Posterior vena cava (tissue), 2 donors: ENCODE results near the gene C14orf180. TPM values are rescaled to one million over a fixed set of nuclear protein-coding genes. Genes with fewer than 3 reads are reported as not detected.
"Not testable (repeated sequence)": the region's sequence is repeated elsewhere in the genome, so short reads cannot be mapped to it uniquely, and the experiment has no call there.

ENCODE experiments used
- DNase-seq: peaks from one replicate; pipeline ENCODE4 v3.0.0-alpha.2; 2020; ENCODE audit warnings: low spot score
- intact Hi-C, 2 donors: fragments of 100-400 bp; cut with DNase I; formaldehyde crosslinking; loops; one replicate each; pipeline versions ENCODE4 v1.14.1 to v1.14.2; 2022 to 2023
- total RNA-seq, 2 donors: library from RNA; stranded (reverse); fragmentation: NEBNext Ultra II Directional; extraction: Animal tissue kit (Norgen Biotek cat#: 25700); gene quantifications; one replicate each; pipeline ENCODE4 v1.2.1, GENCODE V29; 2021
- donor health status: DM: yes; HTN: yes; CAD: no.
- donor health status: DM: yes; HTN: yes; CAD: no.

Gene C14orf180
- total RNA-seq, 2 donors from 2014 or later, result 1.4 to 5.9 TPM

DNA sequence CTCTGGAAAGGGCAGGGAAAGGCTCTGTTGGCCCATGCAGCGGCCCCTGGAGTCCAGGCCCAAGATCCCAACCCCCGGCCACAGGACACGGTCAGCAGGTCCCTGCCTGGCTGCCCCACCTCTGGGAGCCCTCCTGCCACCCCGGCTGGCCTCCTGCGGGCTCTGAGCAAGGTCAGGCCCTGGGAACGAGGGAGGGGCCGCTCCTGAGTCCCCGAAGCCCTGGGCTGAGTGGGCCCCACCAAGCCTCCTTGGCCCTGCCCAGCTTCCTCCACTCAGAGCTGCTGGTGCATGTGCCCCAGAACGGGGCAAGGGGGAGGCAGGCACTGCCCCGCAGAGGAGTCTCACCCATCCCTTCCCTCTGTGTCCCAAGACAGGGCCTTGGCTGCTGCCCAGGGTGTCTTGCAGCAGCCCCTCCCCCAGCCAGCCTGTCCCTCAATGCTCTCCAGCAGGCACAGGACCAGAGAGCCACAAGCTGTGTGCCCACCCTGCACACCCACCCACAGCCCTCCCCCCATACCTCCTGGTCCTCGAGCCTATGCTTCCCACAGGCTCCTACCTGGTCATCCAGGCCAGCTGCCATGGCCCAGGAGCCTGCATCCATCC, 7.4 kb upstream of the C14orf180 start:
- intact Hi-C loops, result no loop called here

DNA sequence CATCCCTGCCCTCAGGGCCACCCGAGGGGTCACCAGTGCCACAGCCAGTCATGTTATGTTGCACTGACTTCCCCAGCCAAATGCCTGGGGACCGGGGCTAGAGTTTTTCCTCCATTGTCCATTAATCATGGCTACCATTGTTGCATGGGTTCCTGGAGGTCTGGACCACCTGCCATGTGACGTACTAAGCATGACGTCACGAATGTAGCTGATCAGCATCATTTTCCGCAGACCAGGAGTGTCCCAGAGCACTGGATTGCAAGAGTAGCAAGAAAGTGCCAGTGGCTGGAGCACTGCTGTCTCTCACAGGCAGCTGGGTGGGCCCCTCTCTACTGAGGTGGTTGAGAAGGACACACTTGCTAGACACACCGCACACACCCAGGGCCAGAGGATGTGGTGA, 6.9 kb upstream of the C14orf180 start:
- no peak for DNase-seq
- intact Hi-C loops, result no loop called here

More for the DNA sequence above, 7.4 kb upstream of the C14orf180 start:
- no peak for DNase-seq

DNA sequence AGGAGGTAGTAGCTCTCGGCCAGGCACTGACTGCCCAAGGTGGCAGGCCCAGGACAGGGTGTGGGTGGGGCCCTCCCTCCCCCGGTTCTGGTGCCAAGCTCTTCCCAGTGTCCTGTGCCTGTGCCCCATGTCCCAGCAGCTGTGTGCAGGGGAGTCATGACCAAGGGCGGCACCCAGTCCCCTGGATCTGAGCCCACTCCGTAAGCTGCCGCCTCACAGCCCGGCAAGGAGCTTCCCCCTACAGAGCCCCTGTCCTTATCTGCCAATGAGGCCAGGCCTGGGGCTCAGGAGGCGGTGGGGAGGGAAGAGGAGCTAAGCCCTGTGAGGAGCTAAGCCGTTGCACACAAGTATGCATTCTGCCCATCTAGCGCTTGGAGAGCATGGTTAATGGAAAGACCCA, 5.6 kb upstream of the C14orf180 start:
- intact Hi-C loops, result no loop called here

DNA sequence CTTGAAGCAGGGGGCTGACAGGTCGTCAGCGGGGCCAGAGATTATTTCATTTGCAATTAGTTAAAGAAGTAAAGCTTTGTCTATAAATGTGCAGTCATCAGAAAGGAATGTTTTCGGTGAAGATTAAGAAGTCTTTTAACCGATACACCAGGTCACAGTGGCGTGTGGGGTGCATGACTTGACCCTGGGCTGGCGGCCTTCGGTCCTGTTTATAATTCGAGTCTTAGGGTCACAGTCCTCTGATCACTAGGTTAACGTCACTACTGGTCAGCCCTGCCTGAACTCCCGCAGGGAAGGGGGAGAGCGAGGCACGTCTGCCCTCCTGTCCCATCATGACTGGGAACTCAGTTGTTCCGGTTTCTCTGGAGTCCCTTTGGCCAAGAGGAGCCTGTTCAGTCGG, 5.0 kb upstream of the C14orf180 start:
- DNase-seq, result no peak
- intact Hi-C loops, result no loop called here

More for the DNA sequence above, 5.6 kb upstream of the C14orf180 start:
- no peak for DNase-seq

DNA sequence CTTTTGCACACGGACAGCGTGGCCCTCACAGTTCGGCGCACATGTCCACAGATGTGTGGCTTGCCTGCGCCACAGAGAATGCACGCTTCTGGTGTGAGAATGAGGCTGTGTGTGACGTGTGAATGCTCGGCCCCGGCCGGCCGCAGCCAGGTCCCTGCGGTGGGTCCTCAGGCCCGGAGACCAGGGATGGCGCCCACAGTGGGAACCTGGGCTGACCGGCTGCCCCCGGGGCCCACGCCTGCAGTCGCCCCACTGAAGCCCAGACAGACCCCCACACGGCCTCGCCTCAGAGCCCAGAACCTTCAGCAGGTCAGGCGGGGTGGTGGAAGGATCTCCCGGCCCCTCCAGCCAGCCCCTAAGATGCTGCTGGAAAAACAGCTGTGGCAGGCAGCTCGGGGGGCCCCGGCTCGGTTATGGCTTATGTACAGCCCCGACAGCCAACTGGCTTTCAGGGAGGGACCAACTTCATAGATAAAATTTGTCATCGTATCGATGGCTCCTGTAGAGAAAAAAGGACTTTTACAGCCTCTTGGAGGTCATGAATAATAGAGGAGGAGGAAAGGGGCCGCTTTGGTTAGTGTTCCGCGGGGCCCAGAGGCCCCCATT, 4.5 kb upstream of the C14orf180 start:
- intact Hi-C loops, result loop anchor here in 1 of 2 donors (5.0 kb wide), 1 partner anchor 67 kb away; no protein-coding TSS in a partner anchor
- no peak for DNase-seq

DNA sequence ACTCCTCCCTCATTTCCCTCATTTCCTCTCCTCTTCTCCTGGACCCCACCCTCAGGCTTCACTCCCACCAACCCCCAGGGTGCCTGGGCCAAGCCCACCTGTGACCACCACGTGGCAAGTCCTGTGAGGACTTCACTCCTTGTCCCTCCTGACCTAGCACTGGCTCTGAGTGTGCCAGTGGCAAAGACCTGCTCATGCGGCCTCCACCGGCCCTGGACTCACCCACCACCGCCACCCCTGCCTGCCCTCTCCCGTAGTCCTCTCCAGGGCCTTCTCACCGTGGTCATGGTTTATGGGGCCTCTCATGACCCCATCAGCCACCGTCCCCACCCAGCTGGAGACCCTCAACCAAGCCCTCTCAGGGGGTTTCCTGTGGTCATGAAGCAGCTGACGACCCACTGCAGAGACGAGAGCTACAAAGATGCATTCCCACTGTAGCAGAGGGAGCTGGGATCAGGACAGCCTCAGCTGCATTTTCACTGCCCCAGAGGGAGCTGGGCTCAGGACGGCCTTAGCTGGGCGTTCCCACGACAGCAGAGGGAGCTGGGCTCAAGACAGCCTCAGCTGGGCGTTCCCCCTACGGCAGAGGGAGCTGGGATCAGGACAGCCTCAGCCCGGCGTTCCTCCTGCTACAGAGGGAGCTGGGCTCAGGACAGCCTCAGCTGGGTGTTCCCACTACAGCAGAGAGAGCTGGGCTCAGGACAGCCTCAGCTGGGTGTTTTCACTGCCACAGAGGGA, 3.2 kb upstream of the C14orf180 start:
- intact Hi-C loops, result loop anchor here in 1 of 2 donors (5.0 kb wide), 1 partner anchor 66 kb away; no protein-coding TSS in a partner anchor
- no peak for DNase-seq

DNA sequence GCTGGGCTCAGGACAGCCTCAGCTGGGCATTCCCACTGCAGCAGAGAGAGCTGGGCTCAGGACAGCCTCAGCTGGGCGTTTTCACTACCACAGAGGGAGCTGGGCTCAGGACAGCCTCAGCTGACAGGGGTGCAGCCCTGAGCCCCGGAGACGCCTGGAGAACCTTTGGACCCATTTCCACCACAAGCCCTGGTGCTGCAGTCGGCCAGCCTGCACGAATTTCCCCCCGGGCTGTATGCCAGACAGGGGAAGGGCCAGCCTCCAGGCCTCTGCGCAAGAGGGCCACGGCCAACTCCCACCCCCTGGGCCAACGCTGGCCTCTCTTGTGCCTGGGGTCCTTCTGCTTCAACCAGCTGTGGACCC, 2.6 kb upstream of the C14orf180 start:
- intact Hi-C loops, result loop anchor here in 1 of 2 donors (5.0 kb wide), 1 partner anchor 65 kb away; no protein-coding TSS in a partner anchor
- DNase-seq, result no peak

DNA sequence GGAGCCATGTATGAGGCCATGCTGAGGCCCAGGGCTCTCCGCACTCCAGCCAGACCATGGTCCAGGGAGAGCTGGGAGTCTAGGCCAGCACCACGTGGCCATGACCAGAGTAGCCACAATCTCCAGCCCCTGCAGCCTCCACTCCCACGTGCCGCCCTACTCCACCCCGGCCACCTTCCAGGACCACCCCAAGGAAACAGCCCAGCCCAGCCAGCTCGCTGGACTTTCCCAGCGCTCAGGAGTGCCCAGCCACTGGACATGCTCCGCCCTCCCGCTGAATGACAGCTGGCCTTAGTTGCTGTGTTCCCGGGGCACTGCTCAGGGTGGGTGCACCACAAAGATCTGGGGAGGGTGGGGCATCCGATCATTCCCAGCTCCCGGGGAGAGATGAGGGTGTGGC, 2.1 kb upstream of the C14orf180 start:
- DNase-seq, result no peak
- intact Hi-C loops, result loop anchor here in 1 of 2 donors (5.0 kb wide), 1 partner anchor 65 kb away; no protein-coding TSS in a partner anchor

DNA sequence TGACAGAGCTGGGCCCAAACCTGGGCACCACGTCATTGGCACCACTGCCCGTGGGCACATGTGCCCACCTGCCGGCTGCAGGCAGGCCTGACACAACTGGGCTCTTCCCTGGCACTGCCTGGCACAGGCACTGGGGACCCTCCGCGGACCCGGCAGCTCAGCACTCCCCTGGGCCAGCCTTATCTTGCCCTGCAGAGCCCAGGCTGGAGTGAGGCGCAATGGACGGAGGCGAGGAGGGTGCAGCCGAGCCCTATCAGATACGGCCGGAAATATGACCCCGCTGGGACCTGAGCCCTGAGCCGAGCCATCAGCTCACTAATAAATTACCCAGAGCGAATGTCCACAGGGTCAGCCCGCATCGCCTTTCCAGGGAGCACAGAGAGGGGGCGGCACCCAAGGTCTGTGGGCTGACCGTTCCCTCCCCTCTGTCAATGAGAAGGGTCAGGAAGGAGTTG, 1.7 kb upstream of the C14orf180 start:
- intact Hi-C loops, result loop anchor here in 1 of 2 donors (5.0 kb wide), 1 partner anchor 64 kb away; no protein-coding TSS in a partner anchor
- no peak for DNase-seq

DNA sequence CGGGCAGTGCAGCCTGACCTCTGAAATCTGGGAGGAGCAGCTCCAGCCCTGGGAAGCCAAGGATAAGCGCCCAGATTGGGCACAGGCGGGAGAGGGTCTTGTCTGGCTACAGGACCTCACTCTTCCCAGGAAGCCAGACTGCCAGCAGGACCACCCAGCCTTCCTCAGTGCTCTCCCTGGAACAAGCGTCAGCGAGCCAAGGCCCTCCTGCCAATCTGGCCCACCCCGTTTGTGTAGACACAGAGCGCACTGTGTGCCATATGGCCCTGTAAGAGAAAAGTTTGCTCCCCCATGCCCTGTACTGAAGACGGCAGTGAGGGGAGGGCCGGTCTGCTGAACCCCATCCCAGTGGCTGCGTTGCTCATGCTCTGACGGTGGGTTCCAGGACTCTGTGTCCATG, 1.2 kb upstream of the C14orf180 start:
- no peak for DNase-seq
- intact Hi-C loops, result loop anchor here in 1 of 2 donors (5.0 kb wide), 1 partner anchor 64 kb away; no protein-coding TSS in a partner anchor

DNA sequence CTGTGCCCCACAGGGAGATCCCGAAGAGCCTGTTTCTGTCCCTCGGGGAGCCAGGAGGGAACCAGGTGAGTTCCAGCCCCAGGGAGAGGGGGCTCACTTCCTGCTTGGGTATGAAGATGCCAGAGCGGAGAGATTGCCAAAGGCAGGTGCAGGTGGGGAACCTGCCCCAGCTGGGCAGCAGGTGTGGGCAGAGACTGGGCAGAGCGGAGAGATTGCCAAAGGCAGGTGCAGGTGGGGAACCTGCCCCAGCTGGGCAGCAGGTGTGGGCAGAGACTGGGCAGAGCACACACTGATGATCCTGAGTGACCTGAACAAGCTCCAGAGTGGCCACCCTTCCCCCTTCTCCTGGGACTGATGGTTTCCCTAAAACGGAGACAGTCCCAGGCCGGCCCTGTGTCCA, 375 bp downstream of the C14orf180 start:
- intact Hi-C loops, result loop anchor here in 1 of 2 donors (5.0 kb wide), 1 partner anchor 62 kb away; no protein-coding TSS in a partner anchor
- not testable (repeated sequence) for DNase-seq

DNA sequence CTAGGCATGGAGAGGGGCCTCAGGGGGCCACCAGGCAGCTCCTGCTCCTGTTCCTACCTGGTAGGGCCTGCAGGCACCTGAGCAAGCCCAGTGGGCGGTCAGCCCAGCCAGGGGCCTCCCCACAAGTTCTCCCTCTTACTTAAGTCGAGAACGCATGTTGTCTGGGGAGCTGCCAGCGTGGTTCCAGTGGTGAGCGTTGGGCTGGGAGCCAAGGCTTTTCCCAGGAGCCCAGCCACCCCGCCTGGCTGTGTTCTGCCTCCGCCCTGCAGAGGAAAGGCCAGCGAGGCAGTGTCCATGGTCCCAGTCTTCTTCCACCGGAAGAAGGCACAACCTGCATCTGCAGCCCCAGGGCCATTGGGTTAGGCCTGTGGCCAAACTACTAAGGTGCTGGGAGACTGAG, 1.4 kb downstream of the C14orf180 start:
- intact Hi-C loops, result no loop called here
- no peak for DNase-seq

DNA sequence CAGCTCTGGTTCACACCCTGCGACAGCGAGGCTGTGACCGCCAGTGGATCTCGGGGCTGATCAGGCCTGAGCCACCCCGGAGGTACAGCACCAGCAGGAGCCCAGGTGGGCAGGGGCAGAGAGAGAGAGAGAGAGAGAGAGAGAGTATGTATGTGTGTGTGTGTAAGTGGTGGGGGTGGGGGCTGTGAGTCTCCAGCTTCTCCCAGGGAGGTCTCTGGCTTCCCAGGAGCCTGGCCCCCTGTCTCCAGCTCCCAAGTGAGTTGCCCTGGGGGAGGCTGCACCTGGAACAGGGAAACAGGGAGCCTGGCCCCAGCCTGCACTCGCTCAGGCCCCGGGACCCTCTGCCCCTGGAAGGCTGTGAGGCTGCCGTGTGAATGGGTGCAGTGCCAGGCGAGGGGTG, 2.0 kb downstream of the C14orf180 start:
- intact Hi-C loops, result no loop called here
- DNase-seq, result no peak

DNA sequence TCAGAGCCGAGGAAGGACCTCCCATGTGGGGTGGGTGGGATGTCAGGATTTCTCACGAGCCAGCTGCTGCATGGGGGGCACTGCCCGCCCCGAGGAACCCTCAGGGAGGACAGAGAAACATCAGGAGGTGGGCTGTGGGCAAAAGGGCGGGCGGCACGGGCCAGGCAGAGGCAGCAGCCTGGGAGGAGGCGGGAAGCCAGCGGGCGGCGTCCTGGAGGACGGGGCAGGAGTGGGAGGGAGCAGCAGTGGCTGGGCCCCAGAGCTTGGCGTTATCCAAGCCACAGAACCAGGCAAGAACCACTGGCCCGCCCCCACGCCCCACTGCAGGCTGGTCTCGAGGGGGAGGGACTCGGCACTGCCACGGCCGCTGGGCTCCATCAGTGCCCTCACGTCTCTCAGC, 2.4 kb downstream of the C14orf180 start:
- intact Hi-C loops, result no loop called here
- peak; percentile 89 for DNase-seq

DNA sequence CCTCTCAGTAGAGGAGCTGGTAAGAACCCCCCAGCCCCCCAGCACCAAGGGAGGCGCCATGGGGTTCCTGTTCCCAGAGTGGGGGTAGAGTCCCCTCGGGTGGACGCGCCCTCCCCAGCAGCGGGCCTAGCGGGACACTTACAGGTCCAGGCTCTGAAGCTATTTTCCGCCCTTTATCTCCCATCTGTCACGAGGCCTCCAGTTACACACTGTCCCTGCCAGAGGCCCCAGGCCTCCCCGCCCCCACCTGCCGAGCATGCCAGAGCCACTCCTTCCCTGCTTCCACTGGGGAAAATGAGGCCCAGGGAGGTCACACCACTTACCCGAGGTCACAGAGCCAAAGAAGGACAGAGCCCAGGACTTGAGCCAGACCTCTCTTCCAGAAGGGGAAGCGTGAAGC, 3.1 kb downstream of the C14orf180 start:
- DNase-seq, result peak; percentile 87
- intact Hi-C loops, result no loop called here

DNA sequence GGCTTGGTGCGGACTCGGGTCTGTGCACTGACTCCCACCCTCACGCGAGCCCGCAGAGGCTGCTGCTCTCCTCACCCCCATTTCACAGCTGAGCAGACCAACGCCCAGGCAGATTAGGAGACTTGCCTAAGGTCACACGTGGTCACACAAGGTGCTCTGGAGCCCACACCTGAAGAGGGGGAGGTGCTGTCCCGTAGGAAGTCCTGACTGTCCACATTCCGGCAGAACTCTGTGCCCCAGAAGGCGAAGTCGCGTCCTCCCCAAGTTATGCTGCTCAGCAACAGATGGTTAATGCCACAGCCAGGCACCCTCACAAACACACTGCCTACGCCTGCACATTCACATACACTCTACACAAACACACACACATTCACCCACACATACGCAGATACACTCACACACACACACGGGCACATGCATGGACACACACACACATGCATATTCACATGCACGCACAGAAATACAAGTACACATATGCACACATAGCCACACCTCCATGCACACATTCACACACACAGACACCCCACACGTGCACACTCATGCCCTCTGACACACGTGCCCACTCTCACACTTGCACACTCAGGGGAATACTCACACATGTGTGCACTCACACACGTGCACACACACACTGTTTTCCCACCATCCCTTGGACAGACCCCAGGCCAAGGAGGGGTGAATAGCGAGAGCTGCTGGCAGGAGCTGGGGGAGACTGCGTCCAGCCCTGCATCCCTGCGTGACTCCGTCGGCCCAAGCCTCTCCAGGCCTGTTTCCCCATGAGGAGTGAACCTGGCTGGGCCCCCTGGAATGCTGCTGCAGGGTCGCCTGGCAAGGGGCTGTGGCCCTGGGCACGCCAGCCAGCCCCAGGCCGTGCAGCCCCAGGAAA, 4.1 kb downstream of the C14orf180 start:
- DNase-seq, result no peak
- intact Hi-C loops, result no loop called here

DNA sequence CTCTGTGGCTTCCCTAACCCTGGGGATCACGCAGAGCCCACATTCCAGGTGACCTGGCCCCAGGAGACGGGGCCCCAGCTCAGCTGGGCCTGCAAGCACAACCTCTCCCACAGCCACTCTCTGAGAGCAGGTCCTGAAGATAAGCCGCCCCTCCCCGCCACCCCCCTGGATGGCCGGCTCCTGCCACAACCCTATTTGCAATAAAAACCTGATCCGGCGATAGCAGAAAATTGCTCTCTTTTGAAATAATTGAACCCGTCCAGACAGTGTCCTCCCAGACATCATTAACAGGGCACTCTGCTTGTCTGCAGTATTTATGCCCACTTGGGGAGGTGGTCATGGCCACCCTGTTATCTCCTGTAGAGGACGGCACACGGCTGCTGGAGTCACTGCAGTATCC, 5.0 kb downstream of the C14orf180 start:
- intact Hi-C loops, result no loop called here
- DNase-seq, result no peak

DNA sequence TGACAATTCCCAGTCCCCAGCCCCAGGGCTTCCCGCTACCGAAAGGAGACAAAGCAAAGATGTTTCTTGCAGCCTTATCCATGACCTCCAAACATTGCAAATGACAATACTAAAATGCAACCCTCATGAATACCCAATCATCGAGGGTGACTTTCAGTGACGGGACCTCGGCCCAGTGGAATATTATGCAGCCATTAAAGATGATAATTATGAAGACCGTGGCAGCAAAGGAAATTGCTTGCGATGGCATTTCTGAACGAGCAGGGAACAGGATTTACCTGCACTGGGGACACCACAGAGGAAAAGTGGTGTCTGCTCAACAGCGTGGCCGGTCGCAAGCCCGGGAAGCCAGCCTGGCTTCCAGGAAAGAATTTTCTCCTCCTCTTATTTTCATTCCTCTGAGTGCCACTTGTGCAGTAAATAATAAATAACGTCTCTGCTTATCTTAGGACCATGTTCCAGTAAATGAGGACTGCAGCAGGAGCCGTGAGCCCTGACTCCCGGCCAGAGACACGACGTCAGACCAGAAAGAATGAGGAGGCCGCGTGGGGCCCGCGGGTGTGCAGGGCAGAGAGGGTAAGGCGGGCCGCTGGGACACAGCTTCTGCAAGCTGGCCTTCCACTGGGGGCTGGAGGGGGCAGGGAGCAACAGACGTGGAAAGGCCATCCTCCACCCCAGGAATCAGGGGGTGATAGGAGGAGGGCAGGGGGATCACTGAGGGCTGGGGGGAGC, 6.6 kb downstream of the C14orf180 start:
- peak; percentile 90 for DNase-seq
- intact Hi-C loops, result no loop called here
